Activated T-helper 17 cell treated with anti-CD3 and anti-CD28 coated beads, Interleukin-2, amount 50 U/mL, for 72 hours (primary cell): ENCODE data around the gene BMX. TPM values are rescaled to one million over a fixed set of nuclear protein-coding genes. Genes with fewer than 3 reads are reported as not detected.

Experiments used
- ATAC-seq: fragments of 150-1000 bp; cut with Tn5 transposase; replicated peaks from 2 replicates; pipeline ENCODE4 v1.10.0; 2021; ENCODE audit warnings: mild to moderate bottlenecking, moderate library complexity
- H3K27ac Mint-ChIP-seq: one replicate; pipeline ENCODE4 v1.8.0; 2022; ENCODE audit warnings: mixed read lengths
- H3K27me3 Mint-ChIP-seq: one replicate; pipeline ENCODE4 v1.8.0; 2022; ENCODE audit warnings: mixed read lengths
- H3K36me3 Mint-ChIP-seq: one replicate; pipeline ENCODE4 v1.8.0; 2022; ENCODE audit warnings: low read depth, mild to moderate bottlenecking, mixed read lengths
- H3K4me1 Mint-ChIP-seq: one replicate; pipeline ENCODE4 v1.8.0; 2022; ENCODE audit warnings: mixed read lengths
- H3K4me3 Mint-ChIP-seq: one replicate; pipeline ENCODE4 v1.8.0; 2022; ENCODE audit warnings: mild to moderate bottlenecking, mixed read lengths
- H3K9me3 Mint-ChIP-seq: one replicate; pipeline ENCODE4 v1.8.0; 2022; ENCODE audit warnings: mixed read lengths
- total RNA-seq, 2 donors: library from RNA; stranded (reverse); gene quantifications; one replicate each; pipeline ENCODE4 v1.2.3, GENCODE V29; 2022

BMX gene
- total RNA-seq, 2 donors from 2014 or later = not detected

DNA sequence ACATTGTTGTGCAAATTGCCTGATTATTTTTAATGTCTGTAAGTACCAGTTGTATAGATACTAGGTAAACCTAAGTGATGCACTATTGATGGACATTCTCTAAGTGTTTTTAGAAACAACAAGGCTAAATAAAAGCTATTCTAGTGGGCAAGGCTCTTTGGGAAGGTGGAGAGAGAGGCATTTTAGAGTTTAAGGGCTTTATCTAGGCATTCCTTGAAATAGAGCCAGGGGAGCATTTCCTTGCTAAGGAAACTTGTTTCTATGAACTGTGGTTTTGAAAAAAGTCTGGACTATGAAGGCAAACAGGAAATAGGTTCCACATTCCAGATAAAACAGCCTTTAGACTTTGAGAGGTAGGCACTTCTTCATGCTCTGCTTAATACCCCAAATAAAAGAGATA is 23.8 kb downstream of the BMX start:
- Mint-ChIP-seq H3K4me3 (no peak overlapping the region), H3K36me3 (no peaks in the 10 kb centered on the region), H3K9me3 (peaks cover 2% of the 10 kb centered on the region), H3K4me1 (no peaks in the 10 kb centered on the region), H3K27me3 (peaks cover 10% of the 10 kb centered on the region), H3K27ac (no peak overlapping the region)
- no peak for ATAC-seq

DNA sequence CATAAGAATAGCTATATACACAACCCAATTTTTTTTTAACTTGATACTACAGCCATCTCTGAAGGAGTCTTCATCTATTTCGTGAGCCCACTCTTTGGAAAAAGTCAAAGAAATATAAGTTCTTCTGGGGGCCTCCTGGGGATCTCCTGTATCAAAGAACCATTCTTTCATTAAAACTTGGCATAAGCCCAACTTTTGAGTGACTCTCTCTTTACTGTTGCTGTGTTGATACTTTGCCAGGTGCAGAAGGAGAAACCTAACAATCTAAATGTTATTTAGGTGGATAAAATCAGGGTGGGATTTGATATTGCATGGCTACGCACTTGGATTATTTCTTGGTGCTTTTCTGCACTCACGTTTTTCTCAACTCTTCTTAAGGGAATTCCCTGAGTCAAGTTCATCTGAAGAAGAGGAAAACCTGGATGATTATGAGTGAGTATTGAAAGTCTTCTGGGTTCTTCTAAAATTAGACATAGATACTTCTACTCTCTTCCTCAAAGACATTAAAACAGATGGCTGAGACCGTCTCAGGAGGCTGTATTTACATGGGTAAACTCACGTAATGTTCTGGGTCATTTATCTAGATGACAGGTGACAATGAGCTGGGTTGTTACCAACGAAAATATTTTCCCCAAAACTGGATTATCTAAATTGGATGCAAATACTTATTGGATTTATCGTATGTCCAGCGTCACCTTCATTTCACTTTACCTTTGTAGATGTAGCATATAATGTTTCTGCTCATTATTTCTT is 25.2 kb downstream of the BMX start:
- no peaks in the 10 kb centered on the region for H3K9me3 Mint-ChIP-seq
- no peaks in the 10 kb centered on the region for H3K4me1 Mint-ChIP-seq

DNA sequence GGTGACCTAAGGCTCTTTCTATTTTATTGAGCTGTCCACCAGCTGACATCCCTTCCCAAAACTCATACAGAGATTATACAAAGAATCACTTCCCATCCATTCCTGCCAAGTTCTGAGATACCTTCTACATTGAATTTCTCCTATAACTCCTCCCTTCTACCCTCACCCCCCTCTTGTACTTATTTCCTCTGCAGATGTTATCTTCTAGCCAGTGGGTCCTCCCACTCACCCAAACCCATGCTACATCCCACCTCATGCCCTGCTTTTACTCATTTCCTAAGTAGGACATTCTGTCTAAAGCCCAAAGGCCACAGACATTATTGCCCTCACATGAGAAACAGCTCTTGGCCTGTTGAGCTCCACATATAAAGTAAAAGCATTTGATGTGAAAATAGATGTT is 28.6 kb downstream of the BMX start:
- ATAC-seq = no peak
- H3K4me3 Mint-ChIP-seq = no peak overlapping the region
- no peak overlapping the region for H3K27ac Mint-ChIP-seq
- no peaks in the 10 kb centered on the region for H3K4me1 Mint-ChIP-seq
- no peaks in the 10 kb centered on the region for H3K36me3 Mint-ChIP-seq
- H3K9me3 Mint-ChIP-seq = no peaks in the 10 kb centered on the region
- H3K27me3 Mint-ChIP-seq = no peaks in the 10 kb centered on the region

More for the DNA sequence above, 25.2 kb downstream of the BMX start:
- Mint-ChIP-seq H3K4me3 (no peak overlapping the region), H3K27ac (no peak overlapping the region), H3K36me3 (no peaks in the 10 kb centered on the region), H3K27me3 (peaks cover 8% of the 10 kb centered on the region)
- ATAC-seq = no peak

- Mint-ChIP-seq H3K4me3 (no peak overlapping the region), H3K9me3 (no peaks in the 10 kb centered on the region), H3K4me1 (no peaks in the 10 kb centered on the region), H3K27ac (no peak overlapping the region), H3K27me3 (no peaks in the 10 kb centered on the region), H3K36me3 (no peaks in the 10 kb centered on the region)
- no peak for ATAC-seq
Measured at GRCh38 chrX:15530318-15530717, 29.7 kb downstream of the BMX start.

GRCh38 chrX:15546745-15547144 is 46.1 kb downstream of the BMX start:
- Mint-ChIP-seq H3K27me3 (peaks cover 3% of the 10 kb centered on the region), H3K4me1 (no peaks in the 10 kb centered on the region), H3K9me3 (no peaks in the 10 kb centered on the region), H3K27ac (no peak overlapping the region), H3K36me3 (no peaks in the 10 kb centered on the region), H3K4me3 (no peak overlapping the region)
- no peak for ATAC-seq

DNA sequence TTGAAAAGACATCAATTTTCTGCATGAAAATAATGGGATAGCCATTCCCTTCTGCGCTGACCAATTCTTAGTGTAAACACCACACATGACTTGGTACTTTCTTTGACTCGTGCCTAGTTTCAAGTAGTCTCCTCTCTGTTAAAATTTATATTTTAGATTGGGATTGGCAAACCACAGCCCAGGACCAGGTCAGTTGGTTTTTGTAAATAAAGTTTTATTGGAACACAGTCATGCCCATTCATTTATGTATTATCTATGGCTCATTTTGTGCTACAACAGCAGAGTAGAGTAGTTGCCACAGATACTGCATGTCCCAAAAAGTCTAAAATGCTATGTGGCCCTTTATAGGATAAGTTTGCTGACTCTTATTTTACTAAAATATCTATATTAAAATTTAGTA is 46.7 kb downstream of the BMX start:
- Mint-ChIP-seq H3K9me3 (no peaks in the 10 kb centered on the region), H3K4me1 (no peaks in the 10 kb centered on the region), H3K27ac (no peak overlapping the region), H3K36me3 (no peaks in the 10 kb centered on the region), H3K27me3 (peaks cover 3% of the 10 kb centered on the region), H3K4me3 (no peak overlapping the region)
- no peak for ATAC-seq

DNA sequence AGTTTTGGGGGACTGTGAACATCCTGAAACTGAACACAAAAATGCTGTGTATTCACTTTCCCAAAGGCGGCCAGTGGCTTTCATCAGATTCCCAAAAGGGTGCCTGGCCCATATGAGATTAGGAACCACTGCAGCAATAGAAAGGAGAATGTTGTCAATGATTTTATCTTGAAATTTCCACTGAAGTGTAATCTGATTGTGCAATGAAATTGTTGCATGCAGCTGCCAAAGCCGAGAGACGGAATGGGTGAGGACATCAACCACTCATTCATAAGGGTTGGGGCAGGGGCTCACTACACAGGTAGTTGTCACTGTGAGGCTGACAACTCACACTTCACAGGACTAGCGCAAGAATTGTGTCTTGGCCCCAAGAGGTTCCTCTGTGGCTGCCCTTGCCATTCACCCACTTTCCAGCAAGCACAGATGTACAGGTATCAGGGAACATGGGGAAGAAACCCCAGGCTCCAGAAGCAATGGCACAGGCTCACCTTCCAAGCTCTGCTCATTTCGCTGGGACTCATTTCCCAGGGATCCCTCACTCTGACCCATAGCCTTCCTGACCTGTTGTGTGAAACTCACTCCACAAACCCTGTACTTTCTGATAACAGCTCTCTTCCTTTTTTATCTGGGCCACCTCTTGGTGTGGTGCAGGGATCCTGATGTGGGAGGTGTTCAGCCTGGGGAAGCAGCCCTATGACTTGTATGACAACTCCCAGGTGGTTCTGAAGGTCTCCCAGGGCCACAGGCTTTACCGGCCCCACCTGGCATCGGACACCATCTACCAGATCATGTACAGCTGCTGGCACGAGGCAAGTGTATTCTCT is 48.8 kb downstream of the BMX start:
- Mint-ChIP-seq H3K4me3 (no peak overlapping the region), H3K36me3 (no peaks in the 10 kb centered on the region), H3K9me3 (no peaks in the 10 kb centered on the region), H3K27me3 (peaks cover 3% of the 10 kb centered on the region), H3K4me1 (no peaks in the 10 kb centered on the region), H3K27ac (no peak overlapping the region)
- ATAC-seq = no peak

GRCh38 chrX:15559227-15559626 is 58.6 kb downstream of the BMX start:
- Mint-ChIP-seq H3K4me1 (no peaks in the 10 kb centered on the region), H3K36me3 (no peaks in the 10 kb centered on the region), H3K27me3 (peaks cover 4% of the 10 kb centered on the region), H3K9me3 (no peaks in the 10 kb centered on the region), H3K27ac (no peak overlapping the region), H3K4me3 (no peak overlapping the region)
- no peak for ATAC-seq

DNA sequence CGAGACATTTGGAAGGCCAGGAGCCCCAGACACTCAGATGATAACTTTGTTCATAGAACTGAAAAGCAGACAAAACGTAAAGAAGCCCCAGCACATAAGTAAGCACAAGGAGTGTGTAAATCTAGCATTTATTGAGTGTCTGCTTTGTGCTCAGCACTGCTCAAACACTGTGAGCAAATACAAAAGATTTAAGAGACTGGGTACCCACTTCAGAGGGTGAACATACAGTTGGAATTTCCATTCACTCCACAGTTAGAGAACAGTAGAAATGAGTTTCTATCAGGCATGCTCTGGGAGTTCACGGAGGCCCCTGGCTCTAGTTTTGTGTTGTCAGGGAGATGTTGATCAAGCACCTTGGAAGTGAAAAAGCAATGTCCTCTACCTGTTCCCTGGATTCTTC is 60.3 kb downstream of the BMX start:
- no peak for ATAC-seq
- Mint-ChIP-seq H3K4me1 (no peaks in the 10 kb centered on the region), H3K4me3 (no peak overlapping the region), H3K27me3 (peaks cover 4% of the 10 kb centered on the region), H3K27ac (no peak overlapping the region), H3K36me3 (no peaks in the 10 kb centered on the region), H3K9me3 (no peaks in the 10 kb centered on the region)

- no peak for ATAC-seq
- Mint-ChIP-seq H3K36me3 (no peaks in the 10 kb centered on the region), H3K4me1 (no peaks in the 10 kb centered on the region), H3K4me3 (no peak overlapping the region), H3K27ac (no peak overlapping the region), H3K9me3 (no peaks in the 10 kb centered on the region), H3K27me3 (peaks cover 9% of the 10 kb centered on the region)
Measured at GRCh38 chrX:15563056-15563455, 62.4 kb downstream of the BMX start.

- no peaks in the 10 kb centered on the region for H3K36me3 Mint-ChIP-seq
- no peak overlapping the region for H3K4me3 Mint-ChIP-seq
- no peak overlapping the region for H3K27ac Mint-ChIP-seq
- H3K9me3 Mint-ChIP-seq = no peaks in the 10 kb centered on the region
- H3K4me1 Mint-ChIP-seq = no peaks in the 10 kb centered on the region
- H3K27me3 Mint-ChIP-seq = peaks cover 9% of the 10 kb centered on the region
- peak; percentile 37 for ATAC-seq
Measured at GRCh38 chrX:15564981-15565579, 64.5 kb downstream of the BMX start.

DNA sequence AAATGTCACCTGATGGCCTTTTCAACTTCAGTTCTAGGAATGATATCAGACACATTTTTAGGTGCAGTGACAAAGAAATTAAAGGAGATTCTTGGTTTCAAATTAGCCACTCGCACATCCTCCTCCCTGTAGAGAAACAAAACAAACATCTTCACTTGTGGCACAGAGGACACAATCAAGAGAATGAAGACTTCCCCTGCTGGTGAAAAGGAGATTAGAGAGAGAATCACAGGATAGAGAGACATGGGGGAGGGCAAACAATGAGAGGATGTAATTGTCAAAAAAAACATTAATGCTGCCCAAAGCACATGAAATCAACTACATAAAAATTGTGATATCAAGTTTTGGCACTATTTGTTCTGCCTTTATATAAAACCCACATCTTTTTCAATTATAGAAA is 65.6 kb downstream of the BMX start:
- Mint-ChIP-seq H3K9me3 (no peaks in the 10 kb centered on the region), H3K27ac (no peak overlapping the region), H3K4me1 (no peaks in the 10 kb centered on the region), H3K27me3 (peaks cover 8% of the 10 kb centered on the region), H3K4me3 (no peak overlapping the region), H3K36me3 (no peaks in the 10 kb centered on the region)
- ATAC-seq = no peak

DNA sequence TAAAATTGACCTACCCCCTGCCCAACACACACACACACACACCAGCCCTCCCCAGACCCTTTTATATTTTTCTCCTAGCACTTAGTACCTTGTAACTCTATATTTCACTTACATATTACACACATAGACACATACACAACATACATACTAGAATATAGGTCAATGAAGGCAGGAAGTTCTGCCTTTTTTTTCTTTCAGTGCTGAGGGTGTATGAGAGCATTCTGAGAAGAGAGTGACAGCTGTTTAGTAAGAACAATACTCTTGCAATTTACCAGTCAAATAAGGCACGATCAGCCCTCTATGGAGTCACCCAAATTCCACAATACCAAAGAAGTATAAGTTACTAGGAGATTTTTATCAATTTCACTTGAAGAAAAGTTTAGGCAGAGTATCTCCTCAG is 66.7 kb downstream of the BMX start:
- no peaks in the 10 kb centered on the region for H3K36me3 Mint-ChIP-seq
- H3K27me3 Mint-ChIP-seq = peaks cover 5% of the 10 kb centered on the region
- H3K4me1 Mint-ChIP-seq = no peaks in the 10 kb centered on the region
- no peaks in the 10 kb centered on the region for H3K9me3 Mint-ChIP-seq
- H3K4me3 Mint-ChIP-seq = no peak overlapping the region
- H3K27ac Mint-ChIP-seq = no peak overlapping the region
- ATAC-seq = no peak

DNA sequence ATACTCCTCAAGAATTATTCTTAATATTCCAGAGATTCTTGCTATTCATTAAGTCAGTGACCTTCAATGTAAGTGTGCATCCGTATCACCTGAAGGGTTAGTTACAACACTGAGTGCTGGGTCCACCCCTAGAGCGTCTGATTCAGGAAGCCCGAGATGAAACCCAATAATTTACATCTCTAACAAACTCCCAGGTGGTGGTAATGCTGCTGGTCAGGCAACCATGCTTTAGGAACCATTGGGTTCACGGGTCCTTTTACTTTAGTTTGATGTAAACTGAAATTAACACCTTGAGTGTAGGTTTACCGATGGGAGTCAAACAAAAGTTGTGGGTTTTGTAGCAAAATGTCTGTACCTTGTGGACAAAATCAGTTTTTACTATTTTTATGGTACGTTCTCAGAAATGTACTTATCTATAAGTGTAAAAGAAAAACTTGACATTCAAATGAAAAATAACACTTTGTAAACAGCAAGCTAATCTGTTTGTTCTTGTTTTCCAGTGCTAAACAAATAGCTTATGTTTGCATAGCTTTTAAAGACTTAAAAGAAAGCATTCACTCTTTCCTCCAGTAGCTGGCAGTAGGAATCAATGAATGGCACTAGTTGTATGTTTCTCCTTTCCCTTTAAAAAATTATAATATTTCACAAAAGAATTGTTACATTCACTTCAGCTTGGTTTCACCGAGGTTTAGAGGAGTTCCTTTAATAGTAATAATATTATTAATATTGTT is 67.4 kb downstream of the BMX start:
- Mint-ChIP-seq H3K36me3 (no peaks in the 10 kb centered on the region), H3K4me1 (no peaks in the 10 kb centered on the region), H3K27me3 (peaks cover 5% of the 10 kb centered on the region), H3K9me3 (no peaks in the 10 kb centered on the region), H3K27ac (no peak overlapping the region), H3K4me3 (no peak overlapping the region)
- no peak for ATAC-seq
